T-helper 17 cell (primary cell): ENCODE data around the gene RAPGEF6. TPM values are rescaled to one million over a fixed set of nuclear protein-coding genes. Genes with fewer than 3 reads are reported as not detected.

Source experiments
- ATAC-seq: fragments of 150-1000 bp; cut with Tn5 transposase; 2 replicates; pipeline ENCODE4 v1.10.0; 2021; ENCODE audit warnings: mild to moderate bottlenecking, moderate library complexity
- DNase-seq, 3 donors: peaks; one replicate each; pipeline versions ENCODE4 v3.0.0 to v3.0.0-alpha.2; 2020 to 2021
- H3K9me3 ChIP-seq: one replicate; pipeline ENCODE4 v1.7.0; 2013; ENCODE audit warnings: low read length, mild to moderate bottlenecking; ENCODE audit not compliant: control insufficient read depth, poor library complexity, severe bottlenecking
- H3K27ac Mint-ChIP-seq: one replicate; pipeline ENCODE4 v1.8.0; 2022; ENCODE audit warnings: mild to moderate bottlenecking, moderate library complexity, mixed read lengths
- H3K27me3 Mint-ChIP-seq: one replicate; pipeline ENCODE4 v1.8.0; 2022; ENCODE audit warnings: mixed read lengths
- H3K36me3 Mint-ChIP-seq: one replicate; pipeline ENCODE4 v1.8.0; 2022; ENCODE audit warnings: low read depth, mixed read lengths
- H3K4me1 Mint-ChIP-seq: one replicate; pipeline ENCODE4 v1.8.0; 2022; ENCODE audit warnings: mild to moderate bottlenecking, mixed read lengths
- H3K4me3 Mint-ChIP-seq: one replicate; pipeline ENCODE4 v1.8.0; 2022; ENCODE audit warnings: mild to moderate bottlenecking, moderate library complexity, mixed read lengths
- total RNA-seq, 4 donors: library from RNA in 2 of 4; stranded (reverse) in 2 of 4; gene quantifications; one replicate each; pipeline ENCODE4 v1.2.3 and lab custom pipeline; 2022 to 2026

Gene RAPGEF6
- total RNA-seq, 2 donors from 2014 or later, result 60.7 to 68.7 TPM

DNA sequence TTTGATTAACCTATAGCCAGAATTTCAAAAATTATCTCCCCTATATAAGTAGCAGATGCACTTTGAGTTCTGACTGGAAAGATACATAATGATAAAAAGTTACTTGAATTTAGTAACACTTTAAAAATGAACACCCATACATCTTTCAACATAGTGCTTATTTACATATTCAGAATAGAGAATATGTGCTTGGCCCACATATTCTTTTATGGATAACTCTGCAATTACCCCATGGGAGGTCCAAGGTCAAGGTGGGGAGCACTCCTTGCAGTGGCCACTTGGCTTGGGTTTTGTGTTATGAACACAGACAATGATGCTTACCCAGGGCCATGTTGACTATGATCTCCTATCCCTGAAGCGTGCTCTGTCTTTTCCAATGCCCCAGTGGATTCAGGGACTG is 201.9 kb downstream of the RAPGEF6 start:
- peaks cover 7% of the 10 kb centered on the region for H3K4me1 Mint-ChIP-seq
- no peaks in the 10 kb centered on the region for H3K27me3 Mint-ChIP-seq
- H3K36me3 Mint-ChIP-seq, result peaks cover 13% of the 10 kb centered on the region
- no peaks in the 10 kb centered on the region for H3K9me3 ChIP-seq
- H3K4me3 Mint-ChIP-seq, result no peak overlapping the region
- H3K27ac Mint-ChIP-seq, result peak overlapping the region; percentile 47
- no peak for DNase-seq
- no peak for ATAC-seq

DNA sequence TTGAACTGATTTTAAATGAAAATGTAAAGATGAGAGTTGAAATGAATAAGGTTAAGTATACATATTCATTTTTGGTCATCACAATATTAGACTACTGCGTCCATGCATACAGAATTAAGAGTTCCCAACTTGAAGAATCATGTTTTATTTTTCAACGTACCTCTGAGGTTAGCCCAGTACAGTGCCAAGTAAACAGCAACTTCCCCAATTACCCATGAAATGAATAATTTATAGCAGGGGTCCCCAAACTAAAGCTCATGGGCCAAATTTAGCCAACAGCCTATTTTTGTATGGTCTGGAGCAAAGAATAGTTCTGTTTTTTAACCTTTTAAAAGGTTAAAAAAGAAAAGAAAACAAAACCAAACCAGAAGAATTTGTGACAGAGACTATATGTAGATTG is 203.2 kb downstream of the RAPGEF6 start:
- no peaks in the 10 kb centered on the region for H3K9me3 ChIP-seq
- H3K4me1 Mint-ChIP-seq, result peaks cover 7% of the 10 kb centered on the region
- ATAC-seq (no peak), DNase-seq (no peak)
- peaks cover 11% of the 10 kb centered on the region for H3K36me3 Mint-ChIP-seq
- no peaks in the 10 kb centered on the region for H3K27me3 Mint-ChIP-seq
- peak overlapping the region; percentile 57 for H3K27ac Mint-ChIP-seq
- no peak overlapping the region for H3K4me3 Mint-ChIP-seq

DNA sequence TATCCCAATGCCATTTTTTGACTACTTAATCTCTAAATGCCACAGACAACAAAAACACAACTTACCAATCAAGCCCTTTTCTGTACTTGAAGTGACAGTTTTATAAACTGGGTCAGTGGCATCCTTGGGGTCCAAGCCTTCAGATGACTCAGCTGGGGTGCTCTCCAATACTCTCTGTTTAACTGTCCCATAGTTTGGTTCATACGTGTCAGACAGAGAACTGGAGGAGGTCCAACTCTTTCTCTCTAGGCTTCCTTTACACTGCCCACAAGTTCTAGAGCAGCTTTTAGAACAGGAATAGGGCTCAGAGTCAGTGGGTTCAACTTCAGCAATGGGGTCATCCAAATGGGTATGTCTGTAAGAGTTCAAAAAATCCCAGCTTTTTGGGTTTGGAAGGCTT is 204.2 kb downstream of the RAPGEF6 start:
- H3K4me3 Mint-ChIP-seq, result no peak overlapping the region
- DNase-seq, result no peak
- H3K36me3 Mint-ChIP-seq, result peaks cover 10% of the 10 kb centered on the region
- no peak for ATAC-seq
- peaks cover 10% of the 10 kb centered on the region for H3K4me1 Mint-ChIP-seq
- H3K27me3 Mint-ChIP-seq, result no peaks in the 10 kb centered on the region
- no peaks in the 10 kb centered on the region for H3K9me3 ChIP-seq
- H3K27ac Mint-ChIP-seq, result no peak overlapping the region

DNA sequence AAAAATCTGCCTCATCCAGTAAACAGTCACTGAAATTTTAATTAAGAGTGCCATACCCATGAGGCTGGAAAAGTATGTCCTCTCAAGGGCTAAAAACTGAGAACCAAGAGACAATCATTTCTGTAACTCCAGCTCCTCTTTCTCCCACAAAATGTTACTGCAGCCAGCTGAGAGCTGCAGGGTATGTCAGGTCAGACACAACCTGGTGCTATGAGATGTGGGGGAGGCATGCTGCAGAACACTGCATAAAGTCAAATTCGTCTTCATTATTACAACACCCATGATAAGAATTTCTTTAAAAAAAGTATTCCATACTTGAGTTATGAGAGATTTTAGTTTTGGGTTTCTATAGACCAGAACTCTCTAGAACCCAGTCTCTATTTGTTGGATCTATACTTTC is 209.0 kb downstream of the RAPGEF6 start:
- peaks cover 10% of the 10 kb centered on the region for H3K36me3 Mint-ChIP-seq
- DNase-seq, result no peak
- H3K27ac Mint-ChIP-seq, result peak overlapping the region; percentile 8
- peaks cover 7% of the 10 kb centered on the region for H3K4me1 Mint-ChIP-seq
- no peaks in the 10 kb centered on the region for H3K27me3 Mint-ChIP-seq
- ATAC-seq, result no peak
- H3K9me3 ChIP-seq, result no peaks in the 10 kb centered on the region
- no peak overlapping the region for H3K4me3 Mint-ChIP-seq

DNA sequence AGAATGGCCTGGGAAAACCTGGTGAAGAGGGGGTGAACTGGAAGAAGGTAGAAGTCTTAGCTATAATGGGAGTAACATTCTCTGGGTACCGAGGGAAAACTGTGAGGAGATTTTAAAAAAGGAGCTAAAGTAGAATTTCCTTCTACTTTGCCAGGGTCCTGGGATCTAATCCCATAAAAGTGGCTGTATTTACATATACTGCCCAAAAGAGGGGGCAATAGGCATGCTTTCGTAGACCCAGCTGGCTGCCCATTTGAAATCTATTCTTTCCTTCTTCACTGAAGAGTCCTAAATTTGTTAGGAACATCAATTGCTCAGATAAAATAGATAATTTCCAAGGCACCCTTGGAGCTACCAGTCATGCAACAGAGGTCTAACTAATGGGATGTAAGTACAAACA is 212.0 kb downstream of the RAPGEF6 start:
- peak overlapping the region; percentile 34 for H3K27ac Mint-ChIP-seq

DNA sequence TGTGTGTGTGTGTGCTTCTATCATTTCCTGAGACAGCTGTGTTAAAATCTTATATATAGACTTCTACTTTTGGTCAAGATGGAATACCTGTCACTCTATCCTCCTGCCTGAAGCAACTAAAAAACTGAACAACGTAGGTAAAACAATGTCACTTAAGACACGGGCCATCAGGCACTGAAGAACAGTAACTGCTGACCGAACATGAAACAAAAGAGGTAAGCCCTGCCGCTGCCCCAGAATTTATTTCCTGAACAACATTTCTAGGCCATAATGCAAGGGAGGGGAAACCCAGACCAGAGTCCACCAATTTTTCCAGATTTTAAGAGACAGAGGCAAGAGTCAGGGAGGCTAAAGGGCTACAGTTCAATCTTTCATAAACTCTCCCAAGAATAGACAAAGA is 215.2 kb downstream of the RAPGEF6 start:
- H3K27ac Mint-ChIP-seq, result peak overlapping the region; percentile 94
- H3K4me1 Mint-ChIP-seq, result peaks cover 24% of the 10 kb centered on the region
- H3K27me3 Mint-ChIP-seq, result no peaks in the 10 kb centered on the region
- DNase-seq (no peak), ATAC-seq (no peak)
- H3K9me3 ChIP-seq, result no peaks in the 10 kb centered on the region
- peak overlapping the region; percentile 19 for H3K4me3 Mint-ChIP-seq
- H3K36me3 Mint-ChIP-seq, result peaks cover 2% of the 10 kb centered on the region

More for the DNA sequence above, 212.0 kb downstream of the RAPGEF6 start:
- ATAC-seq (no peak), DNase-seq (no peak)
- Mint-ChIP-seq H3K36me3 (peaks cover 7% of the 10 kb centered on the region), H3K4me3 (no peak overlapping the region), H3K4me1 (peaks cover 16% of the 10 kb centered on the region), H3K27me3 (no peaks in the 10 kb centered on the region)
- H3K9me3 ChIP-seq, result no peaks in the 10 kb centered on the region

DNA sequence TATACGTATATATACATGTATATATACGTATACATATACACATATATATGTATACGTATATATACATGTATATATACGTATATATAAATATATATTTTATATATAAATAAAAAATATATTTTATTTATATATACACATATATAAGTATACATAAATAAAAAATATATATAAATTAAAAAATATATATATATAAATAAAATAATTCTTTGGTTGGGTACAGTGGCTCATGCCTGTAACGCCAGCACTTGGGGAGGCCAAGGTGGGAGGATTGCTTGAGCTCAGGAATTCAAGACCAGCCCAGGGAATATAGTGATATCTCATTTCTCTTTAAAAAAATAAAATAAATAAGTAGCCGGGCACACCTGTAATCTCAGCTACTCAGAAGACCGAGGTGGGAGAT is 216.2 kb downstream of the RAPGEF6 start:
- DNase-seq, result no peak
- Mint-ChIP-seq H3K27me3 (no peaks in the 10 kb centered on the region), H3K4me3 (no peak overlapping the region), H3K27ac (peak overlapping the region; percentile 94), H3K36me3 (peaks cover 2% of the 10 kb centered on the region), H3K4me1 (peaks cover 30% of the 10 kb centered on the region)
- ATAC-seq, result no peak
- H3K9me3 ChIP-seq, result no peaks in the 10 kb centered on the region

DNA sequence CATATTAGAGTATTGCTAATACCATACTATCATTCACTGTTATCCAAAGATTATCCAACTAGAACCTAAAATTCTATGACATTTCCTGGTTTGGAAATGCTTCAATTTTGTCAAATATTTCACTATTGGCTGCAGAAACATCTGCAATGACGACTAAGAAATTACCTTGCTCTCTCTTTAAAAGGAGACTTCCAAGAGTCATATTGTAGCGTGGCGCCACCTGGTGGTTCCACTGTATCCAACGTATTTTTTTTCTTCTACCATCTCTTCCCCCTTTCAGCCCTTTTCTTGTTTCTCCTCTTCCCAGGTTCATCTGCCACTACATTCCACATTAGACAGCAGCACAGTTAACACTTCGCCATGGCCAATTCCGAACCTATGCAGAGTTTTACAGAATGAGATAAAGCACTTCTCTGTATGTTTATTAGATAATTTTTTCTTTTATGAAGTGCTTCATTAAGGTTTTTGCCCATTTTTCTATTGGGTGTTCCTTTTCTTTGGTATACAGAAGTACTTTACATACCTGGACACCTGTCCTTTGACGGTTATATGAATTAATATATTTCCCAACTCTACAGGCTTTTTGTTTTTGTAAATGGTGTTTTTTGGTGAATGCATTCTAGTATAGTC is 217.7 kb downstream of the RAPGEF6 start:
- Mint-ChIP-seq H3K4me3 (no peak overlapping the region), H3K36me3 (peaks cover 2% of the 10 kb centered on the region), H3K27ac (peak overlapping the region; percentile 91), H3K27me3 (no peaks in the 10 kb centered on the region), H3K4me1 (peaks cover 31% of the 10 kb centered on the region)
- DNase-seq (peak; percentile 67 to 75 (median 71)), ATAC-seq (peak; percentile 53)
- H3K9me3 ChIP-seq, result no peaks in the 10 kb centered on the region

DNA sequence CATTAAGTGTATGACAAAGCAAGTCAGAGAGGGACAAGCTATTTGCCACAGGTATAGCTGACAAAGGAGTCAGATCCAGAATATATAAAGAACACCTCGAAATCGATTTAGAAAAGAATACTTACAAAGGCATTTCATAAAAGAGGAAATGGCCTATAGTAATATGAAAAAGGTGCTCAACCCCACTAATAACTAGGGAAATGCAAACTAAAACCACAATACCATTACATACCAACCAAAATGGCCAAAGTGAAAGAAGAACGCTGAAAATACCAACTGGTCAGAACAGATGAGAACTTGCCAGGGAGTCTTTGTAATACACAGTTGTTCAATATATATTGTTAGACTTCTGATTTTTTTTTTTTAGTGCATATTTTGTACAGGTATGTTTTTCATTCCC is 218.3 kb downstream of the RAPGEF6 start:
- H3K4me1 Mint-ChIP-seq, result peaks cover 31% of the 10 kb centered on the region
- peak overlapping the region; percentile 91 for H3K27ac Mint-ChIP-seq
- ATAC-seq (no peak), DNase-seq (no peak)
- peaks cover 2% of the 10 kb centered on the region for H3K36me3 Mint-ChIP-seq
- no peaks in the 10 kb centered on the region for H3K27me3 Mint-ChIP-seq
- H3K4me3 Mint-ChIP-seq, result no peak overlapping the region
- no peaks in the 10 kb centered on the region for H3K9me3 ChIP-seq

DNA sequence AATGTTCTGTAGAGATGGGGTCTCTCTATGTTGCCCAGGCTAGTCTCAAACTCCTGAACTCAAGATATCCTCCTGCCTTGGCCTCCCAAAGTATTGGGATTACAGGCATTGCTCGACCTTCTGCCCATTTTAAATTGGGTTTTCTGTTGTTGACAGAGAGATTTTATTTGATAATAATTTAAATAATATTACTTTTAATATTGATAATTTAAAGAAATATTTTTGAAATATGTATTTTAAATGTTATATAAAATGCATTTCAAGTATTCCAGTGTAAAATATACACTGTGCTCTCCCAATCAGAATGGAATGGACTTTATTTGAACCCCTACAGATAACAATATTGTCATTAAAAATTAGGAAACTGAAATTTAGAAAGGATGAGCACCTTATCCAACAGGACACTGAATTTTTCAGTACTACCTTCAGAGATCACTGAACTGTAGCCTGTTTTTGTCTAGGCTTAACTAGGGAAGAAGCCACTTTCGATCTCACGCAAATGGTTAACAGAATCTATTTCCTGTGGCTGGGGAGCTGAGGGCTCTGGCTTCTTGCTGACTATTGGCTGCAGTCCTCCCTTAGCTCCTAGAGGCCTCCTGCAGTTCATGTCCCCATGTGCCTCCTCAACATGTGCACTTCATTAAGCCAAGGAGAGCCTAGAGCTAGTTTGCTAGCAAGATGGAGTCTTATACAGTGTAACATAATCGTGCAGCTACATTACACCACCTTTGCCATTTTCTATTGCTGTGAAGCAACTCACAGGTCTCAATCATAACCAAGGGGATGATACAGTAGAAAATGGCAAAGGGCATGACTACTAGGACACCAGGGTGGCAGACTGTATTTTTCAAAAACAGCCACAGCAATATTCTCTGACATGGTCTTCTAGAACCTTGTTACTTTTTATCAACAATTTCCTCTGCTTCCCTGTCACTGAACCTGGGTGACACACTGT is 221.1 kb downstream of the RAPGEF6 start:
- ATAC-seq (peak; percentile 75), DNase-seq (no peak)
- Mint-ChIP-seq H3K36me3 (peaks cover 7% of the 10 kb centered on the region), H3K4me3 (peak overlapping the region; percentile 76), H3K4me1 (peaks cover 27% of the 10 kb centered on the region), H3K27me3 (no peaks in the 10 kb centered on the region), H3K27ac (peak overlapping the region; percentile 91)
- no peaks in the 10 kb centered on the region for H3K9me3 ChIP-seq

DNA sequence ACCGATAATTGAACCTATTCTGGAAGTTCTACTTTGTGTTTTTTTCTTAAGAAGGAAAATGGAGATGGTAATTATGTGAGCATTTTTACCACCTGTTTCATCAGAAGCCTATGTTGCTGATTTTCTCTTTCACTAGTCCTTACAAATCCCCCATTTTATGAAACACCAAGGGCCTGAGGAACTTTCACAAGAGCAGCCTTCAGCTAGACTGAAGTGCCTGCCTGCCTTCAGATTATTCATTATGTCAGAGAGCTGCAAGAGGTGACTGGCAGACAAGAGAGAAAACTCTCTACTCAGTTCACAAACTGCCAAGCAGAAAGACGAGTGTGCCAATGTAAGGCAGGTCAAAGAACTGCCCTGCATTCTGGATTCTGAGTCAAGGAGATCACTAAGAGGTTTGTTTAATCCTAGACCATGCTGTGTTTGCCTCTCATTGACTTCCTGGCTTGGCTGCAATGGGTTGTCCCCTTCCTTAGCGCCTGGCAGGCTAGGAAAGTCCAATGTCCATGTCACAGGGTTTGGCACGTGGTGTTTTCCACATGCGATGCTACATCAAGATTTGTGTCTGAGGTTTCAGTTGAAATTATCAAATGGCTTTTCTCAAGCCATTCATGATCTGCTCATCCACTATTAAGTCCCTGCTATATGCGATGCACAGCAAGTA is 227.9 kb downstream of the RAPGEF6 start:
- Mint-ChIP-seq H3K27ac (peak overlapping the region; percentile 90), H3K4me1 (peaks cover 11% of the 10 kb centered on the region), H3K36me3 (peaks cover 7% of the 10 kb centered on the region), H3K27me3 (no peaks in the 10 kb centered on the region), H3K4me3 (no peak overlapping the region)
- ATAC-seq, result no peak
- H3K9me3 ChIP-seq, result peaks cover 2% of the 10 kb centered on the region
- DNase-seq, result no peak

DNA sequence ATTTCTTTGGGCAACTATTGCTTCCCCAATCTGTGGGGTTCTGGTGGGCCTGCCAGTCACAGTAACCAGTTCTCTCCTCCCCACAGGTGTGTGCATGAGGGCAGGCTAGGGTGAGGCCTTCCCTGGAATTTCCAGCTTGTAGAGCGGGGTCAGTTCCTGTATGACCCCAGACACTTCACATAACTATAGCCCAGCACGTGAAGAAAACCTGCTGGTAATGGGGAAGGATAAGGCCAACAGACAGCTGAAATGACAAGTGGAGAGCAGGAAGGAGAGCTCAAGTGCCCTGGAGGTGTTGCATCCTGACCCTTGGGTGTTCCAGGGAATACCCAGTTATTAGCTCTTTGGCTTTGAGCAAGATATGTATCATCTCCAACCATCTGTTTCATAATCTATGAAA is 229.0 kb downstream of the RAPGEF6 start:
- Mint-ChIP-seq H3K4me1 (peaks cover 11% of the 10 kb centered on the region), H3K4me3 (peak overlapping the region; percentile 47), H3K36me3 (peaks cover 5% of the 10 kb centered on the region), H3K27me3 (no peaks in the 10 kb centered on the region), H3K27ac (peak overlapping the region; percentile 90)
- DNase-seq (no peak), ATAC-seq (peak; percentile 15)
- H3K9me3 ChIP-seq, result peaks cover 2% of the 10 kb centered on the region

DNA sequence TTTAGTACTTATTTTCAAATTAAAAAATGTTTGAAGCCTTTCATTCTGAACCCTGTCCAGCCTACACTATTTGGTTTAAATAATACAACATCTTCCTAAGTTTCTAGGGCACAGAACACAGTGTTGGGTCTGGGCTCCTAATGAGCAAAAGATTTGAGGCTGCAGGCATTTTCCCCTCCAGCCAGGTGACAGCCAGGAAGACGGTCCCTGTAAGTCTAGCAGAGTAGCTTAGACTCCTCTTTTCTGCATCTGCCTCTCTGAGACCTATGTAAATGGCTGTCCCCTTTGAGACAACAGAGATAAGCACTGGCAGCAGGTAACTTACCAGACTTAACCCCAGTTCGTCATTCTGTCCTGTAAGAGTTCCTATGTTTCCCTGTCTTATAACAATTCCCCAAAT is 229.4 kb downstream of the RAPGEF6 start:
- DNase-seq (no peak), ATAC-seq (peak; percentile 19)
- Mint-ChIP-seq H3K4me1 (peaks cover 13% of the 10 kb centered on the region), H3K27me3 (no peaks in the 10 kb centered on the region), H3K27ac (peak overlapping the region; percentile 90), H3K36me3 (peaks cover 7% of the 10 kb centered on the region), H3K4me3 (peak overlapping the region; percentile 47)
- H3K9me3 ChIP-seq, result peaks cover 2% of the 10 kb centered on the region
